Neural crest cell (in vitro differentiated cells): Measurements from ENCODE around the gene C11orf58. TPM values are rescaled to one million over a fixed set of nuclear protein-coding genes. Genes with fewer than 3 reads are reported as not detected.

ENCODE experiments used
- DNase-seq: peaks from one replicate; pipeline ENCODE4 v3.0.0; 2021; ENCODE audit warnings: low read depth, mixed read lengths, low spot score
- H3K27ac Mint-ChIP-seq: one replicate; pipeline ENCODE4 v1.8.0; 2021; ENCODE audit warnings: mild to moderate bottlenecking, mixed read lengths; ENCODE audit not compliant: unreplicated experiment
- H3K27me3 Mint-ChIP-seq: 2 replicates; pipeline ENCODE4 v1.8.0; 2021; ENCODE audit warnings: low read depth, mild to moderate bottlenecking, mixed read lengths
- H3K36me3 Mint-ChIP-seq: 2 replicates; pipeline ENCODE4 v1.8.0; 2021; ENCODE audit warnings: low read depth, mild to moderate bottlenecking, mixed read lengths
- H3K4me1 Mint-ChIP-seq: 2 replicates; pipeline ENCODE4 v1.8.0; 2021; ENCODE audit warnings: mixed read lengths
- H3K4me3 Mint-ChIP-seq: one replicate; pipeline ENCODE4 v1.8.0; 2021; ENCODE audit warnings: mild to moderate bottlenecking, mixed read lengths
- H3K9me3 Mint-ChIP-seq: 2 replicates; pipeline ENCODE4 v1.8.0; 2021; ENCODE audit warnings: mixed read lengths
- total RNA-seq: library from RNA; stranded (reverse); gene quantifications from 2 replicates; pipeline ENCODE4 v1.2.1, GENCODE V29; 2021
- TF ChIP-seq, protein P1 (sequence below): fragments of 200-600 bp; sonication (generic); conservative IDR thresholded peaks from 2 replicates; pipeline ENCODE4 v1.5.0; 2021; ENCODE audit warnings: antibody characterized with exemption, mild to moderate bottlenecking

The C11orf58 gene
- total RNA-seq, 1 donor from 2014 or later, result 203 TPM

DNA sequence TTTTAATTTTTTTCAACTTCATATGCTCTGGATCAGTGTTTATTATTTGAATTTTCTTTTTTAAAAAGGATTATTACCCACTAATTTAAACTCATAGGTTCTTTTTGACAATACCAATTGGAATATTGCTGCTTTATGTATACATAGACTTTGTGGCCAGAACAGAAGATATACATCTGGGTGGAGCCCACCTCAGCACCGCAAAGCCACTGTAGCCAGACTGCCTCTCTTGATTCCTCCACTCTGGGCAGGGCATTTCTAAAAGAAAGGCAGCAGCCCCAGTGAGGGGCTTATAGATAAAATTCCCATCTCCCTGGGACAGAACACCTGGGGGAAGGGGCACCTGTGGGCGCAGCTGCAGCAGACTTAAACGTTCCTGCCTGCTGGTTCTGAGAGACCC is 10.6 kb upstream of the C11orf58 start:
- peaks cover 20% of the 10 kb centered on the region for H3K36me3 Mint-ChIP-seq
- no peaks in the 10 kb centered on the region for H3K27me3 Mint-ChIP-seq
- DNase-seq, result no peak
- no peaks in the 10 kb centered on the region for H3K4me1 Mint-ChIP-seq
- TF ChIP-seq, protein P1, sequence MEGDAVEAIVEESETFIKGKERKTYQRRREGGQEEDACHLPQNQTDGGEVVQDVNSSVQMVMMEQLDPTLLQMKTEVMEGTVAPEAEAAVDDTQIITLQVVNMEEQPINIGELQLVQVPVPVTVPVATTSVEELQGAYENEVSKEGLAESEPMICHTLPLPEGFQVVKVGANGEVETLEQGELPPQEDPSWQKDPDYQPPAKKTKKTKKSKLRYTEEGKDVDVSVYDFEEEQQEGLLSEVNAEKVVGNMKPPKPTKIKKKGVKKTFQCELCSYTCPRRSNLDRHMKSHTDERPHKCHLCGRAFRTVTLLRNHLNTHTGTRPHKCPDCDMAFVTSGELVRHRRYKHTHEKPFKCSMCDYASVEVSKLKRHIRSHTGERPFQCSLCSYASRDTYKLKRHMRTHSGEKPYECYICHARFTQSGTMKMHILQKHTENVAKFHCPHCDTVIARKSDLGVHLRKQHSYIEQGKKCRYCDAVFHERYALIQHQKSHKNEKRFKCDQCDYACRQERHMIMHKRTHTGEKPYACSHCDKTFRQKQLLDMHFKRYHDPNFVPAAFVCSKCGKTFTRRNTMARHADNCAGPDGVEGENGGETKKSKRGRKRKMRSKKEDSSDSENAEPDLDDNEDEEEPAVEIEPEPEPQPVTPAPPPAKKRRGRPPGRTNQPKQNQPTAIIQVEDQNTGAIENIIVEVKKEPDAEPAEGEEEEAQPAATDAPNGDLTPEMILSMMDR, result no peak
- H3K9me3 Mint-ChIP-seq, result peaks cover 9% of the 10 kb centered on the region
- H3K4me3 Mint-ChIP-seq, result no peak overlapping the region
- H3K27ac Mint-ChIP-seq, result no peak overlapping the region

DNA sequence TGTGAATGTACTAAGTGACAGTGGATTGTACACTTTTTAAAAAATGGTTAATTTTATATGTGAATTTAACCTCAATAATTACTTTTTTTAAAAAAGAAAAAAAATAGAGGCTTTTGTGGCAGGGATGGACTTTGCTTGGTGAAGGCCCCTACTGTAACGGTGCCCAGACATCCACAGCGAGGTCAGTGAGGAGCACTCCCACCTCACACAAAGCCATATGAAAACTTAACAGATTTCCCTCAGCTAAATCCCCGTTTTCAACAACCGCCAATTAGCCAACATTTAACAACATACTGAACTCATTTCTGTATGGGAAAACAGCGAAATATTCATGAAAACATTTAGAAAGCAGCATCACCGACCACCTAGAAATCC is 642 bp upstream of the C11orf58 start:
- no peak for DNase-seq
- Mint-ChIP-seq H3K36me3 (peaks cover 7% of the 10 kb centered on the region), H3K4me1 (peaks cover 16% of the 10 kb centered on the region), H3K27ac (no peak overlapping the region), H3K4me3 (no peak overlapping the region), H3K9me3 (peaks cover 2% of the 10 kb centered on the region), H3K27me3 (no peaks in the 10 kb centered on the region)
- TF ChIP-seq, protein P1, result no peak

DNA sequence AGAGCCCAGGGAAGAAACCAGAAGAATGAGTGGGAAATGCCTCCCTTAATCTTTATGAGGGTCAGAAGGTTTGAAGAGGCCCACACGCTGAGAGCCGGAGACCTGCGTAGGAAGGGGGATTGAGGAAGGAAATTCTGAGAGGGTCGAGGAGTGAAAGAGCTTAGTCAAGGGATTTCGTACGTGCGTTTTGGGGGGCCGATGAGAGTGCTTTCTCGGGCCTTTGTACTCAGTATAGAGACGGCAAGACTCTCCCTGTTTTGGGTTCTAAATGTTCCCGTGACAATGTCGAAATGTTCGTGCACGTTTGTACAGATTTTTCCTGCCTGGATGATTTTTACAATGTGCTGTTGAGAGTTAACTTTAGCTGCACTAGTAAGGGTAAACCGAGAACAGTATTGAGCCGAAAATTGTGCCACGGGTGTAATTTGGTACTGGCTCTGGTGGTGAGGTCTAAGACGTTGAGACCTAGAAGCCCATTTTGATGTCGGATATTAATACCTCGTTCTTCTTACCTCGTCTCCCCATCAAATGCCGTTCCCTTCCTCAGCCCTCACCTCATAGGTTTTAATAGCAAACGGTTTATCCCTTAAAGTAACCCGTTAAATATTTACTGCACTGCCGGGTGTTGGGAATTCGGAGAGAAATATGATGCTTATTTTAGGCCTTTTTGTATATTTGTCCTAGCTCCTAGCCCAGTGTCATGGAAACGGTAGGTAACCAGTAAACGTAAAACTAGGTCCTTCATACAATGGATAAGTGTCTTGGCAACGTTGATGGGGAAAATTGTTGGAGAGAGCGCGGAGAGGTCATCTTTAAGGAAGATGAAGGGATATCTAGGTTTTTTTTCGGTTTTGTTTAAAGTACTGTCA is 734 bp downstream of the C11orf58 start:
- Mint-ChIP-seq H3K27me3 (no peaks in the 10 kb centered on the region), H3K27ac (no peak overlapping the region), H3K36me3 (peaks cover 8% of the 10 kb centered on the region), H3K4me1 (peaks cover 24% of the 10 kb centered on the region), H3K9me3 (no peaks in the 10 kb centered on the region), H3K4me3 (no peak overlapping the region)
- TF ChIP-seq, protein P1, result no peak
- DNase-seq, result no peak

DNA sequence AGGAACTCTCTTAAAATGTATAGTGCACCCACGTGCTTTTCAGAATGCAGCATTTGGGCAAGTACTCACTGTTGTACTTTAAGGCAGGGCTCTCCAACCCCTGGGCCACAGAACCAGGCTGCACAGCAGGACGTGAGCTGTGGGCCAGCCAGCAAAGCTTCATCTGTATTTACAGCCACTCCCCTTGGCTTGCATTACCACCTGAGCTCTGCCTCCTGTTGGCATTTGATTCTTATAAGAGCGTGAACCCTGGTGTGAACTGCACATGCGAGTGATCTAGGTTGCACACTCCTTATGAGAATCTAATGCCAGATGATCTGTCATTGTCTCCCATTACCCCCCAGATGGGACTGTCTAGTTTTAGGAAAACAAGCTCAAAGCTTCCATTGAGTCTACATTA is 3.0 kb downstream of the C11orf58 start:
- no peak for DNase-seq
- Mint-ChIP-seq H3K27me3 (no peaks in the 10 kb centered on the region), H3K4me3 (peak overlapping the region; percentile 75), H3K27ac (no peak overlapping the region), H3K9me3 (no peaks in the 10 kb centered on the region), H3K36me3 (peaks cover 11% of the 10 kb centered on the region), H3K4me1 (peaks cover 37% of the 10 kb centered on the region)
- TF ChIP-seq, protein P1, result no peak

DNA sequence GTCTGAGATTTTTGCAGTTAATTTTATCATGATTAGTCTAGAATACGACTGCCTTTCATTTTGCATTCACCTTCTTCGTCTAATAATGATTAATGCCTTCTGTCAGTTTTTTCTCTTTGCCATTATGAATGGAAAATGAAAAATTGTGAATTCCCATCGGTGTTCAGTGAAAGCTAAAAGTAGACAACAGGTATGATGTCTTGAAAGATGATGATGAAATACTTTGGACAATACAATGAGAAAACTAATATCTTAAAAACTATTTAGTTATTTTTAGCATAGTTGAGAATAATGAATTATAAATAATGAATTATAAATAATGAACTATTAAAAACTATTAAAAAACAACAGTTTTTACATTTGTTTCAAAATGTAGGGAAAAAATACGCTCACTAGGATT is 5.0 kb downstream of the C11orf58 start:
- Mint-ChIP-seq H3K9me3 (no peaks in the 10 kb centered on the region), H3K27me3 (no peaks in the 10 kb centered on the region), H3K36me3 (peaks cover 21% of the 10 kb centered on the region), H3K4me3 (no peak overlapping the region), H3K27ac (no peak overlapping the region), H3K4me1 (peaks cover 32% of the 10 kb centered on the region)
- no peak for DNase-seq
- TF ChIP-seq, protein P1, result no peak
